SHP77 (cell line): ENCODE data around the gene TRIL.

ENCODE experiments used
- DNase-seq, 2 experiments: peaks; one replicate each; lab custom pipeline; 2025; lab: John Stamatoyannopoulos, UW

TRIL gene

GRCh38 chr7:28940741-28941384, 17.3 kb downstream of the TRIL start:
- no peak for DNase-seq

- DNase-seq = no peak
These were observed 18.1 kb downstream of the TRIL start for GRCh38 chr7:28939844-28940544.

- DNase-seq = no peak
These were observed 18.8 kb downstream of the TRIL start for GRCh38 chr7:28939367-28939766.

GRCh38 chr7:28937619-28938018, 20.5 kb downstream of the TRIL start:
- DNase-seq = no peak

- no peak for DNase-seq
These were observed 21.0 kb downstream of the TRIL start for GRCh38 chr7:28937103-28937502.

GRCh38 chr7:28933846-28934320, 24.2 kb downstream of the TRIL start:
- DNase-seq = no peak

- DNase-seq = no peak
These were observed 26.6 kb downstream of the TRIL start for GRCh38 chr7:28931565-28931964.

GRCh38 chr7:28926871-28927597, 31.1 kb downstream of the TRIL start:
- peak; percentile 90 to 95 for DNase-seq

- peak; percentile 85 to 92 for DNase-seq
These were observed 35.4 kb downstream of the TRIL start for GRCh38 chr7:28922624-28923331.

GRCh38 chr7:28921822-28922221, 36.3 kb downstream of the TRIL start:
- DNase-seq = peak; percentile 86

- DNase-seq = no peak
These were observed 37.7 kb downstream of the TRIL start for GRCh38 chr7:28920424-28920823.

- no peak for DNase-seq
These were observed 38.6 kb downstream of the TRIL start for GRCh38 chr7:28919510-28919909.

- peak in 1 of 2 experiments; percentile 28 for DNase-seq
These were observed 49.4 kb downstream of the TRIL start for GRCh38 chr7:28908775-28909174.

- DNase-seq = no peak
These were observed 52.7 kb downstream of the TRIL start for GRCh38 chr7:28905464-28905863.

GRCh38 chr7:28904578-28905048, 53.5 kb downstream of the TRIL start:
- no peak for DNase-seq

- no peak for DNase-seq
These were observed 54.2 kb downstream of the TRIL start for GRCh38 chr7:28903730-28904577.
